ENCODE measurements around the gene SLC4A5.

DNA sequence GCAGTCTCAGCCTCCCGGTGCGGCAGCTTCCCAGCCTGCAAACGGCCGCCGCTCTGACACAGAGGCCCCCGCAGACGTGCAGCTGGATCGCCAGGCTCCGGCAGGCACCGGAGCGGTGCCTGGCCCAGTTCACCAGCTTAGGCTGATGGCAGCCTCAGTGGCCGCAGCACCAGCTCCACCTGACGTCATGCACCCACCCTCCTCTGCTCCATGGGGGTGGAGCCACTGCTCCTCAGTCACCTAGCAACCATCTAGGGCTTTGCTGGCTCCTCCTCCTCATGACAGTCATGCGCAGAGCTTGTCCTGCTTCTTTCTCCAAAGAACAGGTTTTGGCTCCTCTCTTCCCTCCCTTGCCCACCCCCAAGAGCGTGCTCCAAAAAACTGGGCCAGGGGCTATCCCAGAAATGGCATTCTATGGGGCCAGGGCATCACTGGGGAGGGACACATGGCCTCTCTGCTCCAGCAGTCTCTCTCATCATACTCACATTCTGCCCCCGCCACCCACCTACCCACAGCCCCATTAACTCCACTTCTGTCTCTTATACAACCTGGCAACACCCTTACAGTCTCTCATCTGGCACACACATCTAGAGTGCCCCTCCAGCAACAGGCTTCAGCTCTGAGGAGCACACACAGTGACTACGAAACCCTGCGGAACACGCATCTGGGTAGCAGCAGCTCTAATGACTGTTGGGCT lies 31.4 kb upstream of the SLC4A5 start:
- TF ChIP-seq, protein P1, sequence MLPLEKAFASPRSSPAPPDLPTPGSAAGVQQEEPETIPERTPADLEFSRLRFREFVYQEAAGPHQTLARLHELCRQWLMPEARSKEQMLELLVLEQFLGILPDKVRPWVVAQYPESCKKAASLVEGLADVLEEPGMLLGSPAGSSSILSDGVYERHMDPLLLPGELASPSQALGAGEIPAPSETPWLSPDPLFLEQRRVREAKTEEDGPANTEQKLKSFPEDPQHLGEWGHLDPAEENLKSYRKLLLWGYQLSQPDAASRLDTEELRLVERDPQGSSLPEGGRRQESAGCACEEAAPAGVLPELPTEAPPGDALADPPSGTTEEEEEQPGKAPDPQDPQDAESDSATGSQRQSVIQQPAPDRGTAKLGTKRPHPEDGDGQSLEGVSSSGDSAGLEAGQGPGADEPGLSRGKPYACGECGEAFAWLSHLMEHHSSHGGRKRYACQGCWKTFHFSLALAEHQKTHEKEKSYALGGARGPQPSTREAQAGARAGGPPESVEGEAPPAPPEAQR (tag by site-specific recombination; IDR thresholded peaks at IDR 0.05): no peak
- TF ChIP-seq ZNF555 (tag by site-specific recombination; conservative IDR thresholded peaks at IDR 0.05): no peak
- TF ChIP-seq ZSCAN16 (tag by site-specific recombination; IDR thresholded peaks at IDR 0.05): no peak
- TF ChIP-seq SETDB1 (IDR thresholded peaks at IDR 0.05; ENCODE audit: insufficient read length, low read length): no peak
- TF ChIP-seq, protein P2, sequence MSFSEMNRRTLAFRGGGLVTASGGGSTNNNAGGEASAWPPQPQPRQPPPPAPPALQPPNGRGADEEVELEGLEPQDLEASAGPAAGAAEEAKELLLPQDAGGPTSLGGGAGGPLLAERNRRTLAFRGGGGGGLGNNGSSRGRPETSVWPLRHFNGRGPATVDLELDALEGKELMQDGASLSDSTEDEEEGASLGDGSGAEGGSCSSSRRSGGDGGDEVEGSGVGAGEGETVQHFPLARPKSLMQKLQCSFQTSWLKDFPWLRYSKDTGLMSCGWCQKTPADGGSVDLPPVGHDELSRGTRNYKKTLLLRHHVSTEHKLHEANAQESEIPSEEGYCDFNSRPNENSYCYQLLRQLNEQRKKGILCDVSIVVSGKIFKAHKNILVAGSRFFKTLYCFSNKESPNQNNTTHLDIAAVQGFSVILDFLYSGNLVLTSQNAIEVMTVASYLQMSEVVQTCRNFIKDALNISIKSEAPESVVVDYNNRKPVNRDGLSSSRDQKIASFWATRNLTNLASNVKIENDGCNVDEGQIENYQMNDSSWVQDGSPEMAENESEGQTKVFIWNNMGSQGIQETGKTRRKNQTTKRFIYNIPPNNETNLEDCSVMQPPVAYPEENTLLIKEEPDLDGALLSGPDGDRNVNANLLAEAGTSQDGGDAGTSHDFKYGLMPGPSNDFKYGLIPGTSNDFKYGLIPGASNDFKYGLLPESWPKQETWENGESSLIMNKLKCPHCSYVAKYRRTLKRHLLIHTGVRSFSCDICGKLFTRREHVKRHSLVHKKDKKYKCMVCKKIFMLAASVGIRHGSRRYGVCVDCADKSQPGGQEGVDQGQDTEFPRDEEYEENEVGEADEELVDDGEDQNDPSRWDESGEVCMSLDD (tag by site-specific recombination; IDR thresholded peaks at IDR 0.05): no peak
- TF ChIP-seq, protein P3, sequence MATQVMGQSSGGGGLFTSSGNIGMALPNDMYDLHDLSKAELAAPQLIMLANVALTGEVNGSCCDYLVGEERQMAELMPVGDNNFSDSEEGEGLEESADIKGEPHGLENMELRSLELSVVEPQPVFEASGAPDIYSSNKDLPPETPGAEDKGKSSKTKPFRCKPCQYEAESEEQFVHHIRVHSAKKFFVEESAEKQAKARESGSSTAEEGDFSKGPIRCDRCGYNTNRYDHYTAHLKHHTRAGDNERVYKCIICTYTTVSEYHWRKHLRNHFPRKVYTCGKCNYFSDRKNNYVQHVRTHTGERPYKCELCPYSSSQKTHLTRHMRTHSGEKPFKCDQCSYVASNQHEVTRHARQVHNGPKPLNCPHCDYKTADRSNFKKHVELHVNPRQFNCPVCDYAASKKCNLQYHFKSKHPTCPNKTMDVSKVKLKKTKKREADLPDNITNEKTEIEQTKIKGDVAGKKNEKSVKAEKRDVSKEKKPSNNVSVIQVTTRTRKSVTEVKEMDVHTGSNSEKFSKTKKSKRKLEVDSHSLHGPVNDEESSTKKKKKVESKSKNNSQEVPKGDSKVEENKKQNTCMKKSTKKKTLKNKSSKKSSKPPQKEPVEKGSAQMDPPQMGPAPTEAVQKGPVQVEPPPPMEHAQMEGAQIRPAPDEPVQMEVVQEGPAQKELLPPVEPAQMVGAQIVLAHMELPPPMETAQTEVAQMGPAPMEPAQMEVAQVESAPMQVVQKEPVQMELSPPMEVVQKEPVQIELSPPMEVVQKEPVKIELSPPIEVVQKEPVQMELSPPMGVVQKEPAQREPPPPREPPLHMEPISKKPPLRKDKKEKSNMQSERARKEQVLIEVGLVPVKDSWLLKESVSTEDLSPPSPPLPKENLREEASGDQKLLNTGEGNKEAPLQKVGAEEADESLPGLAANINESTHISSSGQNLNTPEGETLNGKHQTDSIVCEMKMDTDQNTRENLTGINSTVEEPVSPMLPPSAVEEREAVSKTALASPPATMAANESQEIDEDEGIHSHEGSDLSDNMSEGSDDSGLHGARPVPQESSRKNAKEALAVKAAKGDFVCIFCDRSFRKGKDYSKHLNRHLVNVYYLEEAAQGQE (tag by site-specific recombination; IDR thresholded peaks at IDR 0.05): no peak
- TF ChIP-seq, protein P4, sequence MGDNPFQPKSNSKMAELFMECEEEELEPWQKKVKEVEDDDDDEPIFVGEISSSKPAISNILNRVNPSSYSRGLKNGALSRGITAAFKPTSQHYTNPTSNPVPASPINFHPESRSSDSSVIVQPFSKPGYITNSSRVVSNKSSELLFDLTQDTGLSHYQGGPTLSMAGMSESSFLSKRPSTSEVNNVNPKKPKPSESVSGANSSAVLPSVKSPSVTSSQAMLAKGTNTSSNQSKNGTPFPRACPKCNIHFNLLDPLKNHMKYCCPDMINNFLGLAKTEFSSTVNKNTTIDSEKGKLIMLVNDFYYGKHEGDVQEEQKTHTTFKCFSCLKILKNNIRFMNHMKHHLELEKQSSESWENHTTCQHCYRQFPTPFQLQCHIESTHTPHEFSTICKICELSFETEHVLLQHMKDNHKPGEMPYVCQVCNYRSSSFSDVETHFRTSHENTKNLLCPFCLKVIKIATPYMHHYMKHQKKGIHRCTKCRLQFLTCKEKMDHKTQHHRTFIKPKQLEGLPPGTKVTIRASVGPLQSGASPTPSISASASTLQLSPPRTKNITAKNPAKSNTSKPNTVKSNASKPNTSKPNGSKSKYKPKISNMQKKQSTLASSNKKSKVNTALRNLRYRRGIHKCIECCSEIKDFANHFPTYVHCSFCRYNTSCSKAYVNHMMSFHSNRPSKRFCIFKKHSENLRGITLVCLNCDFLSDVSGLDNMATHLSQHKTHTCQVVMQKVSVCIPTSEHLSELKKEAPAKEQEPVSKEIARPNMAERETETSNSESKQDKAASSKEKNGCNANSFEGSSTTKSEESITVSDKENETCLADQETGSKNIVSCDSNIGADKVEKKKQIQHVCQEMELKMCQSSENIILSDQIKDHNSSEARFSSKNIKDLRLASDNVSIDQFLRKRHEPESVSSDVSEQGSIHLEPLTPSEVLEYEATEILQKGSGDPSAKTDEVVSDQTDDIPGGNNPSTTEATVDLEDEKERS (tag by site-specific recombination; IDR thresholded peaks at IDR 0.05): no peak
- no peak for TF ChIP-seq REPIN1 (tag by site-specific recombination; IDR thresholded peaks at IDR 0.05; ENCODE audit: low read depth)
- TF ChIP-seq ZNF324 (tag by site-specific recombination; IDR thresholded peaks at IDR 0.05): no peak

Measured in HEK293 (cell line).